ENCODE data around the gene VEGFB. TPM values are rescaled to one million over a fixed set of nuclear protein-coding genes. Genes with fewer than 3 reads are reported as not detected.

The VEGFB gene
- total RNA-seq (100 to 1,000 TPM; 245 to 353 (median 277) TPM), polyA plus RNA-seq (100 to 1,000 TPM; 158 to 291 TPM)
- long read RNA-seq, donor 1, transcript VEGFB-202 (7 exons, 979 nt) = major isoform, 124 of 280 reads
- long read RNA-seq, donor 1, transcript VEGFB-201 (7 exons, 1,380 nt) = minor isoform, 55 of 280 reads
- long read RNA-seq, donor 1, partial matches to known transcripts = 79 of 280 reads
- long read RNA-seq, donor 1, other reads (novel, unspliced or antisense) = 22 of 280 reads
- long read RNA-seq, donor 2, transcript VEGFB-202 (7 exons, 979 nt) = major isoform, 172 of 391 reads
- long read RNA-seq, donor 2, transcript VEGFB-201 (7 exons, 1,380 nt) = minor isoform, 92 of 391 reads
- long read RNA-seq, donor 2, partial matches to known transcripts = 89 of 391 reads
- long read RNA-seq, donor 2, other reads (novel, unspliced or antisense) = 35 of 391 reads
- long read RNA-seq, donor 3, transcript VEGFB-201 (7 exons, 1,380 nt) = major isoform, 8 of 24 reads
- long read RNA-seq, donor 3, partial matches to known transcripts = 10 of 24 reads
- long read RNA-seq, donor 3, other reads (novel, unspliced or antisense) = 2 of 24 reads

- no peaks in the 10 kb centered on the region for H3K27me3 ChIP-seq
- peaks cover 2 to 71% (median 46%) of the 10 kb centered on the region in 9 donors for H3K4me1 ChIP-seq
- H3K4me3 ChIP-seq = peak within 1 kb of the TSS; percentile 58 to 85 (median 75)
- peaks cover 0 to 25% (median 0%) of the 10 kb centered on the region in 9 donors for H3K36me3 ChIP-seq
- intact Hi-C loops (cut with DNase I) = no loop called here
- peak within 1 kb of the TSS; percentile 86 to 96 (median 91) for H3K27ac ChIP-seq
- DNase-seq = peak; percentile 74 to 84
- TF ChIP-seq CTCF (IDR thresholded peaks at IDR 0.05) = no peak
- H3K9me3 ChIP-seq = no peaks in the 10 kb centered on the region
- WGBS, 2 donors = 2% methylated on average over 45 to 61 of the region's 62 CpGs
- peak; percentile 46 to 69 (median 59) for ATAC-seq
These were observed at the start of gene VEGFB for GRCh38 chr11:64233913-64234586. Gene VEGFB, plus strand, starts transcription at chr11:64234584. Its CDS starts 250 bp downstream, at chr11:64234834.

DNA sequence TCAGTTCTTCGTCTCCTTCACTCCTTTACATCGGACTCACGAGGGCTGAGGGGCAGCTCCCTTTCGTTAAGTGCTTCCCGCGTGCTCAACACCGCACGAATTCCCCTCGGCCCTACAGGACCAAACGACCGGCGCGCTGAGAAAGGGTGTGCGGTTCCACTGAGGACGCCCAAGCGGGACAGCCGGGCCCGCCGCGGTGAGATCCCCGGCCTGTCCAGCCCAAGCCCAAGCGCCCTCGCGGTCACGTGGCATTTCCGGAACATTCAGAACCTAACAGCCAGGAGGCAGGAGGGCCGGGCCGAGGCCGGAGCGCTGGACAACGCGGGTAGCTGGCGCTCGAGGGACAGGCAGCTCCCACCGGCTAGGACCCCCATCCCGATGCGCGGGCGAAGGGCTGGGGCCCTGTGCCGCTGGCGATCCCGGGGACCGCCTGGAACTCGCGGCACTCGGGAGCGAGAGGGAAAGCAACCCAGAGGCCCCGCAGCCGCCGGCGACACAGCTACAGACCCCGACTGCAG, 49.1 kb upstream of the VEGFB start:
- peak; percentile 19 to 73 (median 39) for TF ChIP-seq CTCF (IDR thresholded peaks at IDR 0.05)

DNA sequence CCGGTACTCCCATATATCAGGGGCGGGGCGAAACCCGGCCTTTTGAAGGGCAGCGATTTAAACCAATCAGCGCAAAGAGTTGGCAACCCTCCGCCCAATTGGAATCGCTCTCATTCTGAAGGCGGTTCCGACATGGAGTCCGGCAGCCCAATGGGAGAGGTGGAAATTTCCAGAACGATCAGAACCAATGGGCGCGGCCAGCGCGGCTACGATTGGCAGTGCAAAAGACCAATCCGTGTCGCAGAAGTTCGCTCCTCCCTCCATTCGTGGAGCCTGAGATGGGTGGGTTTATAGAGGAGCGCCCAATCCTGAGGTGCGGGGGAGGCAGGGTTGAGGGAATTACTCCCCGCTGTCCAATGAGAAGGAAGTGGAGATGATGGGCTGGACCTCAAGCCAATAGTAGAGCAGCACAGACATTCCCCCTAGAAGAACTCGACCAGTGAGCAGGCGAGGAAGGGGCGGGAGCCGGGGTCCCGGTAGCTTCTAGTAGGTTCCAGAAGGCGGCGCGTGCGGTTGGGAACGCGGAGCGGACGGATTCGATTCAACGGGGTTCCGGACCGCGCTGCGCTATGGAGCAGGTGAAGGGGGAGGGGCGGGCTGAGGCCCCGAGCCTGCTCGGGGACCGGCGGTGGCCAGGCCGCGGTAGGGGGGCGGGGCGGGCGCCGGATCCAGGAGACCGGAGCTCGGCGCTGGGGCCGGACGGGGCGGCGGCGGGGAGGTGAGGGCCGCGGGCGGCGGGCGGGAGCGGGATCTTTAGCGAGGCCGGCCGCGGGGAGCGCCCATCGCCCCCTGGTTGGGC, 48.5 kb upstream of the VEGFB start, which contains the start of gene STIP1:
TSS of gene STIP1 (plus strand) at position 479 of the 799 bp plus-strand sequence. CDS start at position 570, 91 bp downstream.
- intact Hi-C loops (cut with DNase I) = loop anchor here in 2 of 10 donors (2.0 to 5.0 kb wide), 2 partner anchors 41 kb away; partner anchors contain the start of genes NUDT22 (in 2 of the 2) and TRPT1 (in 2 of the 2)
- ATAC-seq (peak; percentile 86 to 94 (median 91)), DNase-seq (peak; percentile 97 to 100)
- H3K4me1 ChIP-seq = peaks cover 12 to 53% (median 35%) of the 10 kb centered on the region in 9 donors
- no peaks in the 10 kb centered on the region for H3K9me3 ChIP-seq
- 1% methylated on average over 47 to 72 of the region's 74 CpGs for WGBS, 2 donors
- no peaks in the 10 kb centered on the region for H3K27me3 ChIP-seq
- TF ChIP-seq CTCF (IDR thresholded peaks at IDR 0.05) = peak in 7 of 9 donors; percentile 14 to 66 (median 40)
- peak within 1 kb of the TSS; percentile 90 to 98 (median 94) for H3K27ac ChIP-seq
- peak within 1 kb of the TSS in 9 of 10 donors; percentile 32 to 89 (median 66) for H3K4me3 ChIP-seq
- H3K36me3 ChIP-seq = peaks cover 0 to 26% (median 0%) of the 10 kb centered on the region in 9 donors

More for the DNA sequence above, 49.1 kb upstream of the VEGFB start:
- peak; percentile 48 to 73 (median 60) for ATAC-seq
- Histone ChIP-seq H3K9me3 (no peaks in the 10 kb centered on the region), H3K4me3 (peak overlapping the region in 9 of 10 donors; percentile 32 to 89 (median 66)), H3K36me3 (peaks cover 0 to 19% (median 0%) of the 10 kb centered on the region in 9 donors), H3K4me1 (peaks cover 12 to 60% (median 41%) of the 10 kb centered on the region in 9 donors), H3K27ac (peak overlapping the region; percentile 90 to 98 (median 94)), H3K27me3 (no peaks in the 10 kb centered on the region)
- 0 to 1% methylated on average over 52 of the region's 52 CpGs for WGBS, 2 donors
- DNase-seq = peak; percentile 87 to 89
- intact Hi-C loops (cut with DNase I) = loop anchor here in 2 of 10 donors (2.0 to 5.0 kb wide), 2 partner anchors 42 kb away; partner anchors contain the start of genes NUDT22 (in 2 of the 2) and TRPT1 (in 2 of the 2)

Data from heart right ventricle (tissue), 16 donors.